Measurements from ENCODE around the gene ITPR1.

DNA sequence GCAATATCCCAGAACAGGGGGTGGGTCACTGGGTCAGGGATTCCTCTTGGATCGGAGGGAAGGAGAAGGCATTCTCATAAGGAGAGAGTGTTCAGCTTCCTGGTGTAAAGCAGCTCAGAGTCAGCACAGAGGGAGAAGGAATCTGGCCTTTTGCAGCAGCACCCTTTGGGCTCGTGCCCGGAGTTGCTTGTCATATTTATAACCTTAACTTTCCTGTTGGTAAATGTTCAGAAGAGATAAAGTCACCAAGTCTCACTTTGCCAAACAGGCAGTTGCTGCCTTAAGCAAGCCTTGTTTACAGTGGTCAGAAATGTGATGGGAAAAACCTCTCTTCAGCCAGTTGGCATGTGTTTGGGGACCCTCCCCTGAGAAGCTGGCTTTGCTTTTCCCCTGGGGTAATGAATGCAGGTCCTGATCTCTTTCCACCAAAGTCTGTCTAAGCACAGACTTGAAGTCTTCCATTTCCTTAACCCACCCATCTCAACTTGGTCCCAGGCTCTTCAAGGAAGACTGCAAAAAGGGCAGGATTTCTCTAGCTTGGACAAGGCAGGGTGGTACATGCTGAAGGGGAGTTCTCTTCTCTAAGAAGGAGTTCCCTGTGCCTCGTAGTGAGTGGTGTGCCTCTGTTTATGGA is 279.1 kb downstream of the ITPR1 start:
- TF ChIP-seq, protein P1, sequence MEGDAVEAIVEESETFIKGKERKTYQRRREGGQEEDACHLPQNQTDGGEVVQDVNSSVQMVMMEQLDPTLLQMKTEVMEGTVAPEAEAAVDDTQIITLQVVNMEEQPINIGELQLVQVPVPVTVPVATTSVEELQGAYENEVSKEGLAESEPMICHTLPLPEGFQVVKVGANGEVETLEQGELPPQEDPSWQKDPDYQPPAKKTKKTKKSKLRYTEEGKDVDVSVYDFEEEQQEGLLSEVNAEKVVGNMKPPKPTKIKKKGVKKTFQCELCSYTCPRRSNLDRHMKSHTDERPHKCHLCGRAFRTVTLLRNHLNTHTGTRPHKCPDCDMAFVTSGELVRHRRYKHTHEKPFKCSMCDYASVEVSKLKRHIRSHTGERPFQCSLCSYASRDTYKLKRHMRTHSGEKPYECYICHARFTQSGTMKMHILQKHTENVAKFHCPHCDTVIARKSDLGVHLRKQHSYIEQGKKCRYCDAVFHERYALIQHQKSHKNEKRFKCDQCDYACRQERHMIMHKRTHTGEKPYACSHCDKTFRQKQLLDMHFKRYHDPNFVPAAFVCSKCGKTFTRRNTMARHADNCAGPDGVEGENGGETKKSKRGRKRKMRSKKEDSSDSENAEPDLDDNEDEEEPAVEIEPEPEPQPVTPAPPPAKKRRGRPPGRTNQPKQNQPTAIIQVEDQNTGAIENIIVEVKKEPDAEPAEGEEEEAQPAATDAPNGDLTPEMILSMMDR (conservative IDR thresholded peaks at IDR 0.05; ENCODE audit: low read depth in 2 of 2) = no peak
- TF ChIP-seq STAT1 (IDR thresholded peaks at IDR 0.05; ENCODE audit: unreplicated experiment) (no peak), EZH2 (IDR thresholded peaks at IDR 0.05; ENCODE audit: low read depth, unreplicated experiment) (no peak), EZH2phosphoT487 (IDR thresholded peaks at IDR 0.05; ENCODE audit: unreplicated experiment) (no peak)
- TF ChIP-seq, protein P2, sequence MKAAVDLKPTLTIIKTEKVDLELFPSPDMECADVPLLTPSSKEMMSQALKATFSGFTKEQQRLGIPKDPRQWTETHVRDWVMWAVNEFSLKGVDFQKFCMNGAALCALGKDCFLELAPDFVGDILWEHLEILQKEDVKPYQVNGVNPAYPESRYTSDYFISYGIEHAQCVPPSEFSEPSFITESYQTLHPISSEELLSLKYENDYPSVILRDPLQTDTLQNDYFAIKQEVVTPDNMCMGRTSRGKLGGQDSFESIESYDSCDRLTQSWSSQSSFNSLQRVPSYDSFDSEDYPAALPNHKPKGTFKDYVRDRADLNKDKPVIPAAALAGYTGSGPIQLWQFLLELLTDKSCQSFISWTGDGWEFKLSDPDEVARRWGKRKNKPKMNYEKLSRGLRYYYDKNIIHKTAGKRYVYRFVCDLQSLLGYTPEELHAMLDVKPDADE (IDR thresholded peaks at IDR 0.05) = no peak

All from GM23338 (cell line).